HG02610 (cell line): ENCODE results near the gene ATP8A2.

Experiments
- ATAC-seq: cut with Tn5 transposase; IDR thresholded peaks from one replicate; pipeline ENCODE4 v1.9.1; 2021; ENCODE audit warnings: mild to moderate bottlenecking, moderate library complexity; ENCODE audit not compliant: unreplicated experiment

ATP8A2 gene

GRCh38 chr13:25844559-25845434, 473.0 kb downstream of the ATP8A2 start:
- no peak for ATAC-seq

DNA sequence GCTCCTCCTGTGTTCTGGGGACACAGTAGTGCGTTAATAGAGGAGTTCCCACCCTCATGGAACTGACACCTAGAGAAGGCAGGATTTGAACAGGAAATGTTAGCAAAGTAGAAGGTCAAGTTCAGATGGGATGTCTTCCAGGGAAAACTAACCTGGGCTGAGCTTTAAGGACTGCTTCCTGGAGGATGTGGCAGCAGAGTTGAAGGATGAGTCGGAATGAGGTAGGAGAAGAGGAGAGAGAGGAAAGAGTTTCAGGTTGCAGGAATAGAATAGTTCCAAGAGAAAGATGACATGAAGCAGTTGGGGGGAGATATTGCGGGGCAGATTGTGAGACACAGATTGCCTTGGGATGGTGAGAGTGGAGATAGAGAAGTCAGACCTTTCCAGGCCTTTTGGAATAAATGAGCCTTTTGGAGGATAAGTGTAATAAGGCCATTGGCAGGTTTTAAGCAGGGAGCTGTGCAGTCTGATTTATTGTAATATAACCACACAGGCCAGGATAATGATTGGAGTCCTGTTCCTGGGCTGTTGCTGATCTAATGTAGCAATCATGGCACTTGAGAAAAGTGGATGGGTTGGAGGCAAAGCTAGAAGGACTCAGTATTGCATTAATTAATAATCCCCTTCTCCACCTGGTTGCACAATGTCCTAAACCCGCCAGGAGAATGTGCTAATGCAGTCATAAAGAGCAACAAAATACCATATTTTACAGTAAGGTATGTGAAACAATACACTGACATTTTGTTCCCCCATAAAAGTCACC, 474.6 kb downstream of the ATP8A2 start:
- no peak for ATAC-seq

- ATAC-seq, result peak; percentile 86
Observed at GRCh38 chr13:25847145-25847544, 475.4 kb downstream of the ATP8A2 start.

DNA sequence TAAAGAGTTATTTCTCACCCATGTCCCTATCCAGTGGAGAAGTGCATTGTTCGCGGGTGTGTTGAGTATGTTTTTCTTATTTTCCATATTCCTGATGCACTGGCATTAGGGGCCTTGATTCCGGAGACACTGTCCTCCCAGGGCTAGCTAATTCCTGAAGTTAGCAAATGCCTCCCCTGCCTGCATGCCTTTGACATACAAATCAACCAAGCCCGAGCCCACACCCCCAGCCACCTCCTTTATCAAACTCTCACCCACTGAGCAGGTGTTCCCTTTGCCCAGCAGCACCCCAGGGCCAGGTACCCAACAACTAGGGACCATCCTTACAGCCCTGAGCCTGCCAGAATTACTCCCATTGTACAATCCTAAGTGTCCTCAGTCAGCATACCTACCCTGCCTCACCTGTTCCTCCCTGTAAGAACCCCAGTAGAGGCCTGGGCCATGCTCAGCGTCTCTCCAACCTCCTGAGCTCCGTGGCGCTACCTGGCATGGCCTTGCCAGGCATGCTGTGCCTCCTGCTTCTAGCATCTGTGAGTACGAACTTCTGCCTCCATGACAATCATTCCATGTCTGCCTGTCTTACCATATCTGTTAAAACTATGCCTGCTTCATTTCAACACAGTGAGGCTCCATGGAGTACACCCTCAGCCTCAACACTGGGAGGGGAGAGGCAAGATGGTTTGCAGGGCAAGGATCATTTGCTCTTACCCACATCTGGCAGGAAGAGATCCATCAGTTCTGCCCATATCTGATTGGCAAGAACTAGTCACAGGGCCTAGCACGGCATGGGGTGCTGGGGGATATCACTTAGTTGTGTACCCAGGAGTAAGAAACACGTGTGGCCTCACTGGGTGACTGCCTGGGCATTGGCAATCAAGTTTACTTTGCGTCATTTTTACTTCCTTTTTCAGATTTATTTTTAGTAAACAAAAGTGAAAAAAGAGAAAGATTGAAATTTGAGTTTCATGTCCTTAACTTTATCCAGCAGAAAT, 476.2 kb downstream of the ATP8A2 start:
- no peak for ATAC-seq

DNA sequence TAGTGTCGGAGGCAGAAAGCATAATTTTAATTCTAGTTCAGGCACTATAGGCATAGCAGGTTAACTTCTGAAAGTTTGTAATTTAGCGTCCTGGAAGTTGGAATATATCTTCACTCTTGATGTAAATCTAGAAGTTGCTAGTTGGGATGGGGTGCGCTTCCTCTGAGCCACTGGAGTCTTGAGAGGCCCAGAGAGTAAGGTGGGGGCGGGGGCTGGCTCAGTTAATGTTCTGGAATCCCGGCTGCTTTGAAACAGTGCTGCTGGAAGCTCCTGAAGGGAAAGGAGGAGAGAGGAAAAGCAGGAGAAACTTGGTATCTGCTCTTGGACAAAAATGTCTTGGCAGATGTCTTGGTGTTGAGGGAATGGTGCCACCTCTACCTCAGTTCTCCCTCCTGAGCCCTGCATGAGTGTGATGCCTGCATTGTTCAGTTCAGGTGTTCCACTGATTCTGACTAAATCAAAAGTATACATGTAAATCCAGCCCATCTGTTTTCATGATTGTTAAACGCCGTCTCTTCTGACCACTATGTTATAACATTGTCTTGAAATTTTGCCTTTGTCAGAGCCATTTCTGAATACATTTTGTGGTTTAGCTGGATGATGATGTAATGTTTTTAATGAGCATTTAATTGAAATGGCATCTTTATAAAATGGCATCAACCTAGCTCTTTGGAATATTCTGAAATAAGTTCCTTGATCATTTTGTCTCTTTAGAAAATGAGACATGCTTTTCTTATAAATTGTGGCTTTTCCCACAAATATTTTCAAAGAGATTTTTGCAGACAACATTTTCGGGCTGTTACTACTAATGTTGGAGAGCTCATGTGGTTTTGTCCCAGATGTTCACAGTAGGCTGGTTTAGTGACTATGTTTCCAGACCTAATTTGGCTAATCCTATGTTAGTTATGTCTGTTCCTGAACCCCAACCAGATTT, 477.3 kb downstream of the ATP8A2 start:
- no peak for ATAC-seq

DNA sequence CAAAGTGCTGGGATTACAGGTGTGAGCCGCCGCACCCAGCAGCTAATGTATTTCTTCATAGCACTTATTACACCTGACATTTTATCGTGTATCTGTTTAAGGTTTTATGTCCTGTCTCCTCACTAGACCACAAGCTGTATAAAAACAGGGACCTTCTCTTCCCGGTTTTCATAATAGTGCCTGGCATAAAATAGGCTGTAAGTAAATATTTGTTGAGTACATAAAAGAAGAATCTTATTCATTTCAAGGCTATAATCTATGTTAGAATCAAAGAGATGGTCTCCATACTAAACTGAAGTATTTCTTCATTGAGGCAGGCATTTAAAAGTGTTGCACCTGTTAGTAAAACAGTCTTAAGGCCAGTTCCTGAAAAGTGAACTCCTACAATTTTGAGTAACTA, 486.1 kb downstream of the ATP8A2 start:
- ATAC-seq, result no peak

GRCh38 chr13:25859528-25859927, 487.8 kb downstream of the ATP8A2 start:
- no peak for ATAC-seq

- no peak for ATAC-seq
Observed at GRCh38 chr13:25860265-25860664, 488.5 kb downstream of the ATP8A2 start.

DNA sequence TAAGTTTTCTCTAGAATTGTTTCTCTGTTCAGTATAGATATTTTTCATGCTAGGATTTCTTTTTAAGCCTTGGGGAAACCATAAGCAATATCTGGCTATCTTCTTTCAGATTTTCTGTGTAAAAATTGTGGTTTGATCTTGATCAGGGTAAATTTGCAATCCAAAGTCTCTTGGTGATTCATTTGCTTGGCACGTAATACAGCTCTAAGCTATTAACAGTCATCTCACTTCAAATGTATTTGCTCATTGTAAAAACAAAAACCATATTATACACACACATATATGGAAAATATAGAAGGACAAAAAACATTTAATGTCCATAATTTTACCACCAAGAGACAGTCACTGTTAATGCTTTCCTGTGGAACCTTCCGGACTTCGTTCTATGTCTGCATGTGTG, 489.1 kb downstream of the ATP8A2 start:
- no peak for ATAC-seq

GRCh38 chr13:25862156-25862555, 490.4 kb downstream of the ATP8A2 start:
- no peak for ATAC-seq

GRCh38 chr13:25864116-25864515, 492.3 kb downstream of the ATP8A2 start:
- no peak for ATAC-seq

DNA sequence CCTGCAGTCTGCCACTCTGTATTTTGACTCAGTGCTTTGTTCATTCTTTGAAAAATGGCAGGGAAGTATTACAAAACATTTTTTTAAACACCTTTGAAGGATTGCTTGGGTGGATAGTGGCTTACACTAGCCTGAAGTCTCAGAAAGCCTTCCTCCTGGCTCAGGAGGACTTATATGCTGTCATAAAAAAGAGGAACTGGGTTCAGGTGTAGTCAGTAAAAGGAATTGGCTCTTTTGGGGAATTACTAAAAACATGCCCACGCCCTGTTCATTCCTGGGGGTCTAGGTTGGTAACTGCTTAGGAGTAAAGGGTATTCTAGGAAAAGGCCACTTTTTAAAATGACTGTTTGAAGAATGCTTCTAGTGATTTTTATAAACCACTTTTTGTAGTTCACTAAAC, 493.2 kb downstream of the ATP8A2 start:
- no peak for ATAC-seq

- no peak for ATAC-seq
Observed at GRCh38 chr13:25865391-25865790, 493.6 kb downstream of the ATP8A2 start.

DNA sequence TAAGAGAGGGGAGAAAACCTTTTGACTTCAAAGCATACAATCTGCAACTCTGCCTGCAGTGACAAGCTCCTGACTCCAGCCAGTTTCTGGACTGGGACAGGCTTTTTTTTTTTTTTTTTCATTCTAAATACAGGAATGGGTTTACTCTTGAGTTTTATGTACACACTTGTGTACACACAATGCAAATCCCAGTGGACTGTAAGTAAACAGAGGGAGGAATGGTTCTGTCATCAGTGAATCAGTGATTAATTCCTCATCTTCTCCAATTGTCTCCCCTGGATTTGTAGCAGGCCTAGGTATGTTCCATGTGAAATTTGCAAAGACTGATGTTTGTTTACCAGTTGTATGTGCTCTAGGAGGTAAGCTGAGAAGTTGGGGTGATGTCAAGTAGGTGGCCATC, 495.3 kb downstream of the ATP8A2 start:
- no peak for ATAC-seq

- ATAC-seq, result no peak
Observed at GRCh38 chr13:25868490-25868889, 496.7 kb downstream of the ATP8A2 start.

DNA sequence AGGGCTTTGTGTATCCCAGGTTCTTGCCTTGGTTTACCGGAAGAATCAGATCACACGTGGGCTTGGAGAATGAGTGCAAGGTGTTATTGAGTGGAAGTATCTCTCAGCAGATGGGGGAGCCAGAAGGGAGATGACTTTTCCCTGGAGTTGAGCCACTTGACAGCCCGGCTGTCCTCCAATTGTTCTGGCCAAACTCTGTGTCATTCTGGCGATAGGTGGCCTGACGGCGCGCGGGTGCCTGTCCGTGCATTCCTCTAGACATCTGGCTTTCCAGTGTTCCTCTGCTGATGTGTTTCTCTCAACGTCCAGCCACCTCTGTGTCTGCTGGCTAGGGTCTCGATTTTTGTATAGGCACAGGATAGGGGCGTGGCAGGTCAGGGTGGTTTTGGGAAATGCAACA, 498.2 kb downstream of the ATP8A2 start:
- no peak for ATAC-seq

GRCh38 chr13:25871389-25872125, 499.8 kb downstream of the ATP8A2 start:
- ATAC-seq, result no peak

DNA sequence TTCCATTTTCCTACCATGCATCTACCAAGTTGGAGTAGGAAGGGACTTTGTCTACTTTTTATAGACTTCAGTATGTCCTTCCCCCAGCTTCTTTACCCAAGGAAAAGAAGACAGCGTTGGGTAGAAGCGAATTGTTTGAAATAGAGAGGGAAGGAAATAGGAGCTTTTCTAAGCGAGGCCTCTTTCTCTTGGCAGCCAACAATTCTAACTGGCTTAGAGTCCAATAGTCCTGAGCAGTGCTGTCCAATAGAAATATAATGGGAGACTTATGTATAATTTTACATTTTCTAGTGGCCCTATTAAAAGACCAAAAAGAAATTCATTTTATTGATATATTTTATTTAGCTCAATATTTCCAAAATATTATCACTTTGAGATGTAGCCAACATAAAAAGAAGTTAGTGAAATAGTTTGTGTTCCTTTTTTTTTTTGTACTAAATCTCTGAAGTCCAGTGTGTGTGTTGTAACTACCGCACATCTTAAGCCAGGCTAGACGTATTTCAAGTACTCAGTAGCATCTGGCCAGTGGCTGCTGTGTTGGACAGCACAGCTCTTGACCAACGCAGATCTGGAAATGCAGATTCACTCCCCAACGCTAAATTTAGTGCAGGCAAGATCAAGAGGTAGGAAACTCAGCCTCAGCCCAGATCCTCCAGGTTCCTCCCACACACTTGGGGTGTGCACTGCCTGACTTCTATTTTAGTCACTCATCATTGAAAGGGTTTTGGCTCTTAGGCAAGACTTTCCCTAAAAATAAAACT, 500.9 kb downstream of the ATP8A2 start:
- no peak for ATAC-seq

DNA sequence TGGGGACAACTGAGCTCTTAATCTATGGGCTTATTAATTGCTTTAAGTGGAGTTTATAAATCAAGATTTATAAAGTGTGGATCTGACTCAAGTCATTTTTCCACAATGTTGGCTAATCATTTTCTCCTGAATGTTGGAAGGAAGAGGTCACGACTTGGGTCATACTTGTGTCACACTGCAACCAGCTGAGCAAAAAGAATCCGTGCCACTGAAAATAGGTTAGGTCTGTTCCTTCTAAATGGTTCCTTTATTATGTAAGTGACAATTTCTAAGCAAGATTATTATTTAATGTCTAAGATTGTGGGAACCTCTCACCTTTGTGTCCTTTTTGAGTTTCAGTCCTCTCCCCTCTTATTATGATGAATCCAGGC, 501.5 kb downstream of the ATP8A2 start:
- no peak for ATAC-seq
